GM12892 (cell line): ENCODE measurements around the gene GLT1D1.

Source experiments
- POLR2A ChIP-seq: IDR thresholded peaks from 2 replicates; pipeline ENCODE4 v1.6.1; 2011; ENCODE audit warnings: low read depth, low read length, control low read depth
- POLR2AphosphoS5 ChIP-seq: IDR thresholded peaks from 2 replicates; pipeline ENCODE4 v1.6.1; 2011; ENCODE audit warnings: low read depth, low read length, control low read depth
- TAF1 ChIP-seq: IDR thresholded peaks from 2 replicates; pipeline ENCODE4 v1.6.1; 2011; ENCODE audit warnings: low read depth, mild to moderate bottlenecking, control low read depth, low read length, borderline replicate concordance

- TF ChIP-seq POLR2A, result no peak
- TF ChIP-seq POLR2AphosphoS5, result no peak
- TF ChIP-seq TAF1, result no peak
These were observed 79.8 kb downstream of the GLT1D1 start for GRCh38 chr12:128933039-128933438.
